ENCODE measurements around the gene HAUS2.
A peak's percentile ranks its signal among the peaks of the same experiment; 100 is the strongest.

HAUS2 gene

DNA sequence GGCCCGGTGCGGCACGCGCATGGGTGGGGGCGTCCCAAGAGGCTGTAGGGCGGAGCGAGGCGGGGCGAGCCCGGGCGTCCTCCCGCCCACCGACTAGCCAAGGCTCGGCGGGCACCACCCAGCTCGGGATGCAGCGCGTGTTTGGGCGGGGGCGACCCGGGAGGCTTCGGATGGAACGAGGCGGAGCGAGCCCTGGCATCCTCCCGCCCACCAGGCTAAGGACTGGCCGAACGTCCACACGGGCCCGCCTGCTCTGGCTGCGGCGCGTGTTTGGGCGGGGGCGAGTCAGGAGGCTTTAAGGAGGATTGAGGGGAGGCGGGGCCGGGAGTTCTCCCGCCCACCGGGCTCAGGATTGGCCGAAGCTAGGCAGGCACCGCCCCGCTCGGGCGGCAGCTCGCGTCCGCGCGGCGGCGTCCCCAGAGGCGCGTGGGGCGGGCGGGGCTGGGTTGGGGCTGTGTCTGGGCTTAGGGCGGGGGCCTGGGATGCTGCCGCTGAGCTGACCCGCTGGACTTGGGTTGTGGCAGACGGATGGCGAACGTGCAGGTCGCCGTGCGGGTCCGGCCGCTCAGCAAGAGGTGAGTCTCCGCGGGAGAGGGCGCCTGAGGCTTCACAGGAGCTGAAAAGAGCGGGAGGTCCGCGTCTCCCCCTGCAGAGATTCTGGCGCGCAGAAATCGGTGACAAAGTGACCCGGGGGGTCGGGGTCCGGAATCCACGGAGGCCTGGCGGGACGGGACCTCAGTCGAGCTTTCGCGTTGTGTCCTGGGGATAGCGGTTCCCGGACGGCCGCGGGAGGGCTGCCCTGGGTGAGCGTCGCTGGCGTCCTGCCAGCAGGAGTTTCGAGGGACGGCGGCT, 26.8 kb downstream of the HAUS2 start, which contains the start of gene STARD9:
TSS of gene STARD9 (plus strand) at position 419 of the 852 bp plus-strand sequence. CDS start at position 529, 110 bp downstream.
- TF ChIP-seq, protein P1, sequence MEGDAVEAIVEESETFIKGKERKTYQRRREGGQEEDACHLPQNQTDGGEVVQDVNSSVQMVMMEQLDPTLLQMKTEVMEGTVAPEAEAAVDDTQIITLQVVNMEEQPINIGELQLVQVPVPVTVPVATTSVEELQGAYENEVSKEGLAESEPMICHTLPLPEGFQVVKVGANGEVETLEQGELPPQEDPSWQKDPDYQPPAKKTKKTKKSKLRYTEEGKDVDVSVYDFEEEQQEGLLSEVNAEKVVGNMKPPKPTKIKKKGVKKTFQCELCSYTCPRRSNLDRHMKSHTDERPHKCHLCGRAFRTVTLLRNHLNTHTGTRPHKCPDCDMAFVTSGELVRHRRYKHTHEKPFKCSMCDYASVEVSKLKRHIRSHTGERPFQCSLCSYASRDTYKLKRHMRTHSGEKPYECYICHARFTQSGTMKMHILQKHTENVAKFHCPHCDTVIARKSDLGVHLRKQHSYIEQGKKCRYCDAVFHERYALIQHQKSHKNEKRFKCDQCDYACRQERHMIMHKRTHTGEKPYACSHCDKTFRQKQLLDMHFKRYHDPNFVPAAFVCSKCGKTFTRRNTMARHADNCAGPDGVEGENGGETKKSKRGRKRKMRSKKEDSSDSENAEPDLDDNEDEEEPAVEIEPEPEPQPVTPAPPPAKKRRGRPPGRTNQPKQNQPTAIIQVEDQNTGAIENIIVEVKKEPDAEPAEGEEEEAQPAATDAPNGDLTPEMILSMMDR (IDR thresholded peaks at IDR 0.05; ENCODE audit: insufficient read depth, low read depth, low read length, missing control alignments), result no peak
- peak; percentile 99 for DNase-seq (ENCODE audit: low read depth)
- peak within 1 kb of the TSS; percentile 90 for H3K4me3 ChIP-seq (ENCODE audit: low read depth, low read length)

DNA sequence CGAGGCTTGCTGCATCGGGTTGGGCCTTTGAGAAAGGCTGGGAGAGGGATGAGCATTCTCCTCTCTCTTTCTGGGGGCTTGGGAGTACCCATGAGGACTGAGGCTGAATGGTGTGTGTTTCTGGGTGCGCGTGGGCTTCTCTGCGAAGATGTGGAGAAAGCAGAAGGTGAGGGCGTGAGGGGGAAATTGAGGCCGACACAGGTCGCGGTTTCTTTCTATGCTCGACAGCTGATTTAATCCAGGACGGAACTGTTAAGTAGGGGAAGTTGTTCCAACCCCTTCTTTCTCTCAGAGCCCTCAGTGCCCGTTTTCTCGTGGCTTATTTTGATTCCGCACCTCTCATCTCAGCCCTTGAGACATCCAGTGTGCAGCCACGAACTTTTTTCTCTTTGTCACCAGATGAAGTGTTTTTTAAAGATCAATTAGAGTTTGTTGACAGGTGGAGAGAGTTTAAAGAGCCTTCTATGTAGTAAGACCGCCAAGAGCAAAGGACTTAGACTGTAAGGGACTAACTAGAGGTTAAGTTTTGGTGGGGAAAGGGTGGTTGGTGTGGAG, 27.5 kb downstream of the HAUS2 start:
- TF ChIP-seq, protein P1 (IDR thresholded peaks at IDR 0.05; ENCODE audit: insufficient read depth, low read depth, low read length, missing control alignments), result no peak
- DNase-seq (ENCODE audit: low read depth), result no peak
- H3K4me3 ChIP-seq (ENCODE audit: low read depth, low read length), result peak overlapping the region; percentile 90

DNA sequence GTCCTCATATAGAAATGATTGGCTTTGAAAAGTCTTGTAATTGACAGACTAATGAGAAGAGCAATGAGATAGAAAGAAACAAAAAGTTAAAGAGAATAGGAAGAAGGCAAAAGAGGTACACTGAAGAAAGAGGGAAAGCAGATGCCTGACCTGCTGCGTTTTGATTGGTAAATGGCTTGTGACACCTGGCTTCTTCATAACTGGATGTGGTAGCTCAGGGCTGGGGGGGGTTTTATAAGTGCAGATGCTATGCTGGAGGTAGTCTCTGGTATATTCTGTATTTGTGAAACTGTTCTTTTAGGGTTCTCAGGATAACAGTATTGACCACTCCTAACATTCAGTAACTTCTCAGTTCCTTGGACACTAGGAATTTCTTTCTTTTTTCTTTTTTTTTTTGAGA, 28.1 kb downstream of the HAUS2 start:
- TF ChIP-seq, protein P1 (IDR thresholded peaks at IDR 0.05; ENCODE audit: insufficient read depth, low read depth, low read length, missing control alignments), result no peak
- DNase-seq (ENCODE audit: low read depth), result no peak
- peak overlapping the region; percentile 90; the same call in 1 of the 2 replicates for H3K4me3 ChIP-seq (ENCODE audit: low read depth, low read length)

DNA sequence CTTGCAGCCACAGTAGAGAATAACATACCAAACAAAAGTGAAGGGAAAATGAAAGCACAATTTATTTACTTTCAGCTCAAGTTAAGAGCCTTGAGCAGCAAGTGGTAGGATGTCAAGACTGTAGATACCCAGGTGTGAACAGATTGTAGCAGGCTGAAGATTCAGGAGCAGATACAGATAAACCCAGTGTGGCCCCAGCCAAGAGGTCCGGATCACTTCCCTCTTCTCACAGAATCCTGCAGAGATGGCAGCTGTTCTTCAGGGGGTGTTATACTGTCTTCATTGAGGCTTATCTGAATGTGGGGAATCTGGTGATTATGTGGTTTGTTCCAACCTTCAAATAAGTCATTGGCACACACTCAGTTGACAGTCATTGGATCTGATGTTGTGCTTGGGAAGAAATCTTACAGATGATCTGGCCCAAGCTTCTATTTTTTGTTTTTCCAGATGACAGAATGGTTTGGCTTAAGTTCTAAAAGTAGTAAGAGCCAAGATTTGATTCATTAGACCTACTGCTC, 28.9 kb downstream of the HAUS2 start:
- DNase-seq (ENCODE audit: low read depth), result peak; percentile 32

DNA sequence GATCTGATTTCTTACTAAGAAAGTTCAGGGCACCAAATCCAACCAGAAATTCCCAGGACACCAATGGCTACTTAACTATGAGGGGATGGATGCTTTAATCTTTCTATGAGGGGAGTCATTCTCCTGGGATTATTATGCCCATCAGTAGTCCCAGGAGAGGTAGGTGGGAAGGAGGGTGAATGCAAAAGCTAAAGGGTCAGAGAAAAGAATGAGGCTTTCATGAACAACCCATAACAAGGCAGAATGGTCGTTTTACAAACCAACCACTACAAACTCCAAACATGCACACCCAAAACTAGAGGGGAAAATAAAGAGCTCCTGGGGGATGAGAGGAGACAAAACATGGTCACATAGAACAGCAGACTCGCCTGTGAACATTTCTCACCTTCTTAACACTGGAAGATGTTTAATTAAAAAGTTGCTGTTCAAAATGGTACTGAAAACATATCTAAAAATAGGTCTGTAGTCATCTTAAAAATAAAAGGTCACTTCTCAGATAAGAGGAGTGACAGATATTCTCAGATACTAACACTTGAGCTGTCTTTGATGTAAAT, 30.4 kb downstream of the HAUS2 start:
- DNase-seq (ENCODE audit: low read depth), result no peak
- TF ChIP-seq, protein P1 (IDR thresholded peaks at IDR 0.05; ENCODE audit: insufficient read depth, low read depth, low read length, missing control alignments), result no peak
- H3K4me3 ChIP-seq (ENCODE audit: low read depth, low read length), result no peak overlapping the region

More for the DNA sequence above, 28.9 kb downstream of the HAUS2 start:
- TF ChIP-seq, protein P1 (IDR thresholded peaks at IDR 0.05; ENCODE audit: insufficient read depth, low read depth, low read length, missing control alignments), result no peak
- H3K4me3 ChIP-seq (ENCODE audit: low read depth, low read length), result no peak overlapping the region

DNA sequence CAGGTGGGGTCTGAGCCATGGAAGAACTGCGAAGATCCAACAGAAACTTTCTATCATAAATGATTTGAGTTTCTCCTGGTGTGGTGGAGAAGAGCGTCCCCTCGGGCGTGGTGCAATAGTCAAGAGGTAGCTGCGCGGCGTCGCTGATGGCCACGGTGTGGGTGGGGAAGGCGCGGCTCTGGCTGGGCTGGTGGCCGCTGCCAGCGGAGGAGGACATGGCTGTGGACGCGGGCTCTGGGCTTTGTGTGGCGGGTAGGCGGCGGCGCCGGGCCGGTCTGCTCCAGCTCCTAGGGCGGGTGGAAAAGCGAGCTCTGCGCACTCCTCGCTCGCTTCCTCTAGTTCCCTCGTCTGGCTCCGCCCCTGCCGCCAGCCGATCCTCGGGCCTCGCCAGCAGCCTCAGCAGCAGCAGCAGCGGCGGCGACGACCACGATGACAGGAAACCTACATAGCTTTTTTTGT, 32.7 kb downstream of the HAUS2 start:
- H3K4me3 ChIP-seq (ENCODE audit: low read depth, low read length), result peak overlapping the region; percentile 60
- peak; percentile 84 for DNase-seq (ENCODE audit: low read depth)
- TF ChIP-seq, protein P1 (IDR thresholded peaks at IDR 0.05; ENCODE audit: insufficient read depth, low read depth, low read length, missing control alignments), result no peak
